GM21786 (cell line): ENCODE results near the gene PACSIN3.

Experiments
- ATAC-seq: cut with Tn5 transposase; IDR thresholded peaks from one replicate; pipeline ENCODE4 v1.9.1; 2021; ENCODE audit not compliant: unreplicated experiment

The PACSIN3 gene

DNA sequence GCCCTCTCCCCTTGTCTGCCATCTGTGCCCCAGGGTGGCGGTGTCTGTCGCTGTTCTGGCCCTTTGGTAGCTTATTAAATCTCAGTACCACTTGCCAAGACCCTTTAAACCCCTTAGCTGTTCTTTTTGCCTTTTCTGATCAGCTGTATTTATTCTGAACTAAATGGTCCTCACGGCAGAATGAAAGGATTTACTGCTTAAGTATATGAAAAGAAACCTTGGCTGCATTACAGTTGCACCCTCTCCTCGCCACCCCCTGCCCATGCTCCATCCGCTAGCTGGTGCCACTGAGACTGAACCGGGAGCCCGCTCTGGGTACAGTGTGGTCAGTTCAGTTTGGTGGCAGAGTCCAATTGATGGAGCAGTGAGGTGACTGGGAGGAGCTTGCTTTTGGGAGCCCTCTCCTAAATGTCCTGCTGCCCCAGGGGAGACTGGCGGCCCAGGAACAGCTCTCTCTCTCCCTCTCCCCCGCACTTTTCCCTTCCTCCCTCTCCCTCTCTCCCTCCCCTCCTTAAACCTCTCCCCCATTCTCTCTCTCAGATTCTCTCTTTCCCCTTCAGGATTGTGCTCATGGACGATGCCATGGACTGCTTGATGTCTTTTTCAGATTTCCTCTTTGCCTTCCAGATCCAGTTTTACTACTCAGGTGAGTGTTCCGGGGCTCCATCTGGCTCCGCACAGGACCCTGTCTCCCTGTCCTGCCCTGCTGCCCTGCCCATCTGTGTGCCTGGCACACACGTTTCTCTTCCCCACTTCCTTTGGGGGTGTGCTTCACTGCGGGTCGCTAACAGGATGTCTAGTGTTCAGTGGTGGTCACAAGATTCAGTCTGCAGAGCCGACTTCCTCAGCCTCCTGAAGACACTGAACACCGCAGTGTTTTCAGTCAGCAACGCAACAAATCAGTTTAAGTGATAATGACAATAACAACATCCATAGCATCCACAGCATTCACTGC is 31.3 kb downstream of the PACSIN3 start:
- ATAC-seq: no peak

GRCh38 chr11:47152953-47153950 is 33.0 kb downstream of the PACSIN3 start:
- ATAC-seq: no peak

- no peak for ATAC-seq
These were observed 33.9 kb downstream of the PACSIN3 start for GRCh38 chr11:47152126-47152952.

GRCh38 chr11:47149782-47150181 is 36.5 kb downstream of the PACSIN3 start:
- ATAC-seq: no peak

DNA sequence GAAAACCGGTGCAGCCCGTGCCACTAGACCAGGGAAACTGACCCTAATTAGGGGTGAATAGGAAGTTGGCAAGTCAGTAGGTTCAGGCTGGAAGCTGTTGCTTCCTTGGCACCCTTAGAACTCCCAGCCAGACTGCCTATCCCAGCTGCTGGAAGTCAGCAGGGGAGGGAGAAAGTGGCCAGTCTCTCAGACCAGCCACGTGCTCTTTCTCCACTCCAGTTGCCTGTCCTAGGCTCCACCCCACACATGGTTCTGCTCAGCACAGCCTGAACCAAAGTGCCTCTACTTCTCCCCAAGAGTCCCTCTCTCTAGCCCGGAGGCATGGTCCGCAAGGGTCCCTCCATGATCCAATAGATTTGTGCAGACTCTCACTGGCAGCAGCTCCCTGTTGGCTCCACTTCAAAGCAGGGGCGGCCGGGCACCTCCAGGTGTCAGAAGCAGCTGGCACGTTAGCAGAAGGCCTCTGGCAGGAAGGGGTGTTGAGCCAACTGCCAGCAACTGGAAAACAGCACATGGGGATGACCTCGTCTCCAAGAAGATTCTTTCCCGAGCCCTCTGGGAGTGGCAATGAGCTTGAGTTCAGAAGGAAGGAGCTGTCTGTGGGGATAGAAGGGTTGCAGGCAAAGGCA is 37.2 kb downstream of the PACSIN3 start:
- ATAC-seq: no peak

- no peak for ATAC-seq
These were observed 38.0 kb downstream of the PACSIN3 start for GRCh38 chr11:47148270-47148669.

DNA sequence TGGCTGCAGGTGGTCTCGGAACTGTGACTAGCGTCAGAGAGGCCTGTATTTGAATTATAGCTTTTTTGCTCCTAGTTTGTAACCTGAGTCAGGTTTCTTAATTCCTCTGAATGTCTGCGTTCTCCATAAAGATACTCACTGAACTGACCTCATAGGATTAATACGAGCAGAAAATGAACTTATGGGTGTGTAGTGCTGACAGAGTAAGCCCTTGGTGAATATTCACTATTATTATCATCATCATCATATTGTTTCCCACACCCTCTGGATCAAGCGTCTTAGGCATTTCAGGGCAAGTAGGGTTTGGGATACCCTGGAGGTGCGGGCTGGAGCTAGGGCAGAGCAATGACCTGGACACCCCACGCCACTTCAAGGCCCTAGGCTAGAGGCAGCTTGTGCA is 38.6 kb downstream of the PACSIN3 start:
- ATAC-seq: no peak

DNA sequence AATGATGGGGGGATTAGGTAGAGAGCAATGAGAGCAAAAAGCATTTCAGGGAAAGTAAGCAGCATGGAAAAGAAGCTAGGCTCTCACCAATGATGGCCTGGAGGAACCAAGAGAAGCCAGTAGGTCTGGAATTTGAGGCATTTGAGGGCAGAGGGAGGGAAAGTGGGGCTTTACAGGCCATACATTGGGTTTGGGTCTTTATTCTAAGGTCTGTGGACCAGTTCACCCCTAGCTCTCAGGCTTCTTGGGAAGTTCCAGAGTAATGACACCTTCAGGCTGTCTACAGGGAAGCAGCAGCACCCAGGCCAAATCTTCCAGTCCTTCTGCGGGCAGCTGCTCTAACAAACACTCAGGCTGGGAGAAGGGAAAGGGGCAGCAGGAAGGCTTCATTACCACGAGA is 39.0 kb downstream of the PACSIN3 start:
- ATAC-seq: no peak

DNA sequence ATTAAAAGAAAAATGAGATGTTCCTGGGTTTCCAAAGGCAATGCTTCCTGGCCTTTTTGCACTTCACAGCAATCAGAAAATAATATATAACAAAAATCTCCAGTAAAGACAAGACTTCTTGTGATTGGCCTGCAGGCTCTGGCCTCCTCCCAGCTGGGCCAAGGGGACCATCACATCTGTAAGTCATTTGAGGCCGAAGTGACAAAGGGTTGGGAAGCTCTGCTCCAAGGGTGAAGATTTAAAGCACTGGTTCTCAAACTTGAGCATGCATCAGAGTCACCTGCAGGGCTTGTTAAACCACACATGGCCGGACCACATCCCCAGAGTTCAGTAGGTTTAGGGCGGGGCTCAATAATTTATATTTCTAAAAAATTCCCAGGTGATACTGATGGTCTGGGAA is 41.7 kb downstream of the PACSIN3 start:
- ATAC-seq: no peak

- no peak for ATAC-seq
These were observed 42.9 kb downstream of the PACSIN3 start for GRCh38 chr11:47143322-47143721.

GRCh38 chr11:47139878-47140277 is 46.4 kb downstream of the PACSIN3 start:
- ATAC-seq: no peak

DNA sequence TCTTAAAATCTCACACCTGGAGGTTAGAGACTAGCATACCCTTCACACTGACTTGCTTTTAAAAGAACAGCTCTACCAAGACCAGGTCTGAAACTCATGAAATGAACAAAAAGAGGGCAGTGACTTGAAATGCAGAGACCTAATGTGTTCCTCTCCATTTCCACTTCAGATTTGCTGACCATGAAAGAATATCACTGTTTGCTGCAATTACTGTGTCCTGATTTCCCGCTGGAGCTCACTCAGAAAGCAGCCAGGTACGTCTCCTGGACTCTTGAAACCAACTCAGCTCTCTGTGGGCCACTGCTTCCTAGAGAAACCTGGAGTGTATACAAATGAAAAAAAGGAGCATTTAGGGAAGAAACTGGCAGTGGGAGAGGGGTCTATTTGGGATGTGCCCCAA is 48.8 kb downstream of the PACSIN3 start:
- ATAC-seq: no peak

DNA sequence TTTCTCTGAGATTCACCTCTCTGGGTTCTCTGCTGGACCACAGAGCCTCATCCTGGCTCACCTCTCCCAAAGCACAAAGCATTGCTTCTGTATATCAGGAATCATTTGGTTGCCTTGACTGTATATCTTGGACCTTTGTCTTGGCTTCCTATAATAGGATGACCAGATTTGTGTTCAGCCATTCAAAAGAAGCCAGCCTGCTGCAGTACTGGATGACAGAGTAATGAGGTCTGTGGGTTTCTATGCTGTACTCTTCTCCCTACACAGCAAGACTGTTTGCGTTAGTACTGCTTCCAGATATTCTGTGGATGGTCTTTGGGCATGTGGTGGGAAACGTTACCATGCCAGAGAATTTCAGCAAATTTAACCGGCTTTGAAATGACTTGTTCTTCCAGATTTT is 49.3 kb downstream of the PACSIN3 start:
- no peak for ATAC-seq

DNA sequence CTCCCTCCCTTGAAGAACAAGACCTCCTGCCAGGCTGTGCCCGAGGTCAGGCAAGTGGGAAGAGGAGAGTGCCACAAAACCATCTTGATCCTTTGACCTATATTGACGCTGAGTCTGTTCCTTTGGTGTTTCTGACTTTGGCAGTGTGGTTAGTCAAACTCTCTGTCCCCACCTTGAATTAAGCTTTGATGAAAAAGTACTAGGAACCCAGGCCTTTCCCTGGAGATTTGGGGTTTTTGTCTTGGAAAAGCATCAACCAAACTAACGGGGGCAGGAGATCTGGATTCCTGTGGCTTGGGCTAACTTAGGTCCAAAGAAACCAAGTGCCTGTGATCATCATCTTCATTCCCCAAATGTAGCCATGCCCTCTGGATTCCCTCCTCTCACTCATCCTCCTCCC is 49.9 kb downstream of the PACSIN3 start:
- no peak for ATAC-seq

DNA sequence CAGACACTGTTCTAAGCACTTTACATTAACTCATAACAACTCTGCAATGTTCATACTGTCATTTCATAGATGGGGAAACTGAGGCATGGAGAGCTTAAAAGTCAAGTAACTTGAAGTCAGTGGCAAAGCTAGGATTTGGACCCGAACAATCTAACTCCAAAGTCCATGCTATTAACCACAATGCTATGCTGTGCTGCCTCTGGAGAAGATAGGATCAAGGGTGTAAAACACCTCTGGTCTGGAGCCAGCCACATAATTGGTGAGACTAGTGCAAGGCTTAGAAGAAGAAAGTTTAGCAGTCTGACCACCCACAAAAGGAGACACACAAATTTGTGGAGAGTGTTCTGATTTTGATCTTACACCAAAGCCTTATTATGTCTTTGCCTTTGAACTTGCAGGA is 53.3 kb downstream of the PACSIN3 start:
- ATAC-seq: no peak

DNA sequence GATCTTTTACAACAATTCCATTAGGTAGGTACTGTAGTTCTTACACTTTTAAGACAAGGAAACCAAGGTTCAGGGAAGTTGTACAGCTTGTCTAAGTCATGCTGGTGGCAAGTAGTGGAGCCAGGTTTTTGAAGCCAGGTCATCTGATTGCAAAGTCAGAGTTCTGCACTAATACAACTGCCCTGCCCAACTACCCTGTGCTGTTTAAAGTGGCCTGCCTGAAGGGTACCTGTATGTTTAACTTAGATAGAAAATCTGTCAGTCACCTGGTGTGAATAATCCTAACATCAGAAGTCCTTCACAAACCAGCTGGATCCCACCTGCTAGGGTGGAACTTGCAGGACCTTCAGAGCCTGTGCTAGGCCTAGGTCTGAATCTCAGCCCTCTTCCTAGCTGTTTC is 53.7 kb downstream of the PACSIN3 start:
- no peak for ATAC-seq

DNA sequence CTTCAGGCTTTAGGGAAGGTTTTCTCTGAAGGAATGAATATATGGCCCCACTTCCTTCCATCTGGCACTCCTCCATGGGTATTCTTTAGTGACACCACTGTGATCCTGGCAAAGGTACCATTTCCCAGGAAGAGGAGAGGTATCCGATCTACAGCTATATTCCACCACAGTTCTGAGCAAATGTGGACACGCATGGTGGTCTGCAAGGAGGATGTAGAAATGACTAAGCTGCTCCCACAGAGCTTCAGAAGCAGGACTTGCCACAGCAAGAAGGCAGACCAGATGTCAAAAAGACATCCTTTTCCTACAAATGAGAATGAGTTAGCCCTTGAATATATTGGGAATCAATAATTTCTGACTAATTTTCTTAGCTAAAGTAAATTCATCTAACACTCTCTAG is 55.1 kb downstream of the PACSIN3 start:
- ATAC-seq: no peak

GRCh38 chr11:47130543-47130942 is 55.7 kb downstream of the PACSIN3 start:
- ATAC-seq: no peak
